Thoracic aorta (tissue), 2 donors: ENCODE measurements around the gene CD200R1L. TPM values are rescaled to one million over a fixed set of nuclear protein-coding genes. Genes with fewer than 3 reads are reported as not detected.

Experiments used
- ATAC-seq: fragments of 150-250 bp; one replicate; pipeline ENCODE4 v1.8.0; 2017; ENCODE audit warnings: low read depth; ENCODE audit not compliant: insufficient number of reproducible peaks, low FRiP score
- DNase-seq: peaks from one replicate; pipeline ENCODE4 v3.0.0-alpha.2; 2020; ENCODE audit warnings: low spot score
- H3K27ac ChIP-seq, 2 donors: fragments of 200-600 bp; sonication (generic); 1 replicate in 1 of 2; 2 replicates in 1 of 2; pipeline ENCODE4 v1.5.1; 2016; ENCODE audit warnings: mild to moderate bottlenecking in 2 of 2, moderate library complexity in 2 of 2
- H3K27me3 ChIP-seq: fragments of 200-600 bp; sonication (generic); replicated peaks from 2 replicates; pipeline ENCODE4 v1.6.0; 2016; ENCODE audit warnings: mild to moderate bottlenecking; ENCODE audit not compliant: insufficient read depth
- H3K36me3 ChIP-seq: fragments of 200-600 bp; sonication (generic); one replicate; pipeline ENCODE4 v1.5.1; 2016
- H3K4me1 ChIP-seq, 2 donors: fragments of 200-600 bp; sonication (generic); 1 replicate in 1 of 2; 2 replicates in 1 of 2; pipeline versions ENCODE4 v1.5.1 to v1.6.0; 2016; ENCODE audit warnings: low read depth in 2 of 2, mild to moderate bottlenecking in 1 of 2; ENCODE audit not compliant: control insufficient read depth in 1 of 2
- H3K4me3 ChIP-seq: fragments of 200-600 bp; sonication (generic); 2 replicates; pipeline ENCODE4 v1.5.1; 2016; ENCODE audit warnings: mild to moderate bottlenecking
- H3K9me3 ChIP-seq: fragments of 200-600 bp; sonication (generic); 2 replicates; pipeline ENCODE4 v1.5.1; 2016
- CTCF ChIP-seq: fragments of 200-600 bp; sonication (generic); IDR thresholded peaks from one replicate; pipeline ENCODE4 v1.5.1; 2019; ENCODE audit warnings: antibody characterized with exemption
- total RNA-seq, 2 donors: library from RNA; depleted of rRNA; stranded (reverse); fragments of >200 nt; gene quantifications; one replicate each; pipeline versions ENCODE4 v1.1.0 to v1.2.3, GENCODE V29; 2016

Gene CD200R1L
- total RNA-seq, 2 donors from 2014 or later = not detected

- Histone ChIP-seq H3K4me3 (no peak overlapping the region), H3K27me3 (no peaks in the 10 kb centered on the region), H3K36me3 (no peaks in the 10 kb centered on the region), H3K9me3 (no peaks in the 10 kb centered on the region), H3K4me1 (no peaks in the 10 kb centered on the region), H3K27ac (no peak overlapping the region)
- TF ChIP-seq CTCF = no peak
- DNase-seq = no peak
- ATAC-seq = no peak
Measured at GRCh38 chr3:112822064-112823055, 24.3 kb downstream of the CD200R1L start.

- ATAC-seq (no peak), DNase-seq (no peak)
- H3K27me3 ChIP-seq = no peaks in the 10 kb centered on the region
- H3K4me3 ChIP-seq = no peak overlapping the region
- no peak overlapping the region for H3K27ac ChIP-seq
- H3K4me1 ChIP-seq = peaks cover 6 to 10% of the 10 kb centered on the region in 2 donors
- H3K9me3 ChIP-seq = no peaks in the 10 kb centered on the region
- H3K36me3 ChIP-seq = no peaks in the 10 kb centered on the region
- no peak for TF ChIP-seq CTCF
Measured at GRCh38 chr3:112818289-112818688, 28.4 kb downstream of the CD200R1L start.

- no peak for TF ChIP-seq CTCF
- Histone ChIP-seq H3K9me3 (no peaks in the 10 kb centered on the region), H3K27me3 (no peaks in the 10 kb centered on the region), H3K27ac (no peak overlapping the region), H3K4me1 (peaks cover 11 to 15% of the 10 kb centered on the region in 2 donors), H3K4me3 (no peak overlapping the region), H3K36me3 (no peaks in the 10 kb centered on the region)
- ATAC-seq (no peak), DNase-seq (no peak)
Measured at GRCh38 chr3:112817797-112818196, 28.9 kb downstream of the CD200R1L start.

GRCh38 chr3:112817271-112817670 lies 29.4 kb downstream of the CD200R1L start:
- Histone ChIP-seq H3K27me3 (no peaks in the 10 kb centered on the region), H3K36me3 (no peaks in the 10 kb centered on the region), H3K27ac (no peak overlapping the region), H3K4me1 (peaks cover 14 to 20% of the 10 kb centered on the region in 2 donors), H3K4me3 (no peak overlapping the region), H3K9me3 (no peaks in the 10 kb centered on the region)
- DNase-seq (no peak), ATAC-seq (no peak)
- no peak for TF ChIP-seq CTCF

- Histone ChIP-seq H3K9me3 (no peaks in the 10 kb centered on the region), H3K27me3 (no peaks in the 10 kb centered on the region), H3K4me1 (peaks cover 24 to 33% of the 10 kb centered on the region in 2 donors), H3K36me3 (no peaks in the 10 kb centered on the region), H3K4me3 (no peak overlapping the region), H3K27ac (no peak overlapping the region)
- ATAC-seq (no peak), DNase-seq (no peak)
- TF ChIP-seq CTCF = no peak
Measured at GRCh38 chr3:112815981-112816380, 30.7 kb downstream of the CD200R1L start.
